Measurements from ENCODE around the gene PCDHGA9.
"Not testable (repeated sequence)": the region's sequence is repeated elsewhere in the genome, so short reads cannot be mapped to it uniquely, and the experiment has no call there.

PCDHGA9 gene

GRCh38 chr5:141388661-141389060 is 13.9 kb upstream of the PCDHGA9 start:
- Histone ChIP-seq H3K9me3 (ENCODE audit: insufficient read depth, low read length) (no peaks in the 10 kb centered on the region), H3K27ac (ENCODE audit: low read length) (no peak overlapping the region)

GRCh38 chr5:141389153-141390042 is 13.2 kb upstream of the PCDHGA9 start:
- H3K79me2 ChIP-seq (ENCODE audit: low read length), result no peaks in the 10 kb centered on the region
- H3K4me3 ChIP-seq (ENCODE audit: low read length), result no peak overlapping the region
- no peak overlapping the region for H3K27ac ChIP-seq (ENCODE audit: low read length)
- no peaks in the 10 kb centered on the region for H3K9me3 ChIP-seq (ENCODE audit: insufficient read depth, low read length)
- H3K4me1 ChIP-seq (ENCODE audit: low read length), result no peaks in the 10 kb centered on the region
- H4K20me1 ChIP-seq (ENCODE audit: insufficient read depth, low read length), result no peaks in the 10 kb centered on the region
- H3K27me3 ChIP-seq (ENCODE audit: low read depth, low read length), result no peaks in the 10 kb centered on the region
- TF ChIP-seq EZH2phosphoT487 (IDR thresholded peaks at IDR 0.05; ENCODE audit: low read depth), result no peak
- TF ChIP-seq CTCF (IDR thresholded peaks at IDR 0.05; ENCODE audit: low read depth, low read length), result no peak
- H3K4me2 ChIP-seq (ENCODE audit: low read length), result no peak overlapping the region
- H2AFZ ChIP-seq (ENCODE audit: low read depth, low read length), result no peak overlapping the region
- no peaks in the 10 kb centered on the region for H3K36me3 ChIP-seq (replicated peaks; ENCODE audit: low read depth, low read length)
- no peak overlapping the region for H3K9ac ChIP-seq (ENCODE audit: low read length)

More at GRCh38 chr5:141388661-141389060, 13.9 kb upstream of the PCDHGA9 start:
- TF ChIP-seq CTCF (IDR thresholded peaks at IDR 0.05; ENCODE audit: low read depth, low read length) (no peak), EZH2phosphoT487 (IDR thresholded peaks at IDR 0.05; ENCODE audit: low read depth) (no peak)
- Histone ChIP-seq H3K4me3 (ENCODE audit: low read length) (no peak overlapping the region), H3K9ac (ENCODE audit: low read length) (no peak overlapping the region), H3K79me2 (ENCODE audit: low read length) (no peaks in the 10 kb centered on the region), H4K20me1 (ENCODE audit: insufficient read depth, low read length) (no peaks in the 10 kb centered on the region), H3K36me3 (replicated peaks; ENCODE audit: low read depth, low read length) (no peaks in the 10 kb centered on the region), H3K27me3 (ENCODE audit: low read depth, low read length) (no peaks in the 10 kb centered on the region), H2AFZ (ENCODE audit: low read depth, low read length) (no peak overlapping the region), H3K4me2 (ENCODE audit: low read length) (no peak overlapping the region), H3K4me1 (ENCODE audit: low read length) (no peaks in the 10 kb centered on the region)

GRCh38 chr5:141392429-141393198 is 10.0 kb upstream of the PCDHGA9 start, which contains the start of gene PCDHGA8:
PCDHGA8 (plus strand) TSS chr5:141392633; CDS start chr5:141392814, 181 bp downstream.
- Histone ChIP-seq H3K79me2 (ENCODE audit: low read length) (no peaks in the 10 kb centered on the region), H3K9ac (ENCODE audit: low read length) (no peak within 1 kb of the TSS), H3K4me2 (ENCODE audit: low read length) (no peak within 1 kb of the TSS), H3K36me3 (replicated peaks; ENCODE audit: low read depth, low read length) (no peaks in the 10 kb centered on the region), H3K4me1 (ENCODE audit: low read length) (no peaks in the 10 kb centered on the region), H4K20me1 (ENCODE audit: insufficient read depth, low read length) (no peaks in the 10 kb centered on the region), H3K4me3 (ENCODE audit: low read length) (no peak within 1 kb of the TSS), H3K9me3 (ENCODE audit: insufficient read depth, low read length) (no peaks in the 10 kb centered on the region), H3K27ac (ENCODE audit: low read length) (no peak within 1 kb of the TSS), H2AFZ (ENCODE audit: low read depth, low read length) (no peak within 1 kb of the TSS), H3K27me3 (ENCODE audit: low read depth, low read length) (no peaks in the 10 kb centered on the region)
- no peak for TF ChIP-seq EZH2phosphoT487 (IDR thresholded peaks at IDR 0.05; ENCODE audit: low read depth)
- no peak for TF ChIP-seq CTCF (IDR thresholded peaks at IDR 0.05; ENCODE audit: low read depth, low read length)

GRCh38 chr5:141393267-141393666 is 9.3 kb upstream of the PCDHGA9 start:
- Histone ChIP-seq H3K79me2 (ENCODE audit: low read length) (no peaks in the 10 kb centered on the region), H3K9me3 (ENCODE audit: insufficient read depth, low read length) (no peaks in the 10 kb centered on the region), H3K27ac (ENCODE audit: low read length) (no peak overlapping the region), H3K4me1 (ENCODE audit: low read length) (no peaks in the 10 kb centered on the region), H3K9ac (ENCODE audit: low read length) (no peak overlapping the region), H3K27me3 (ENCODE audit: low read depth, low read length) (no peaks in the 10 kb centered on the region), H3K36me3 (replicated peaks; ENCODE audit: low read depth, low read length) (no peaks in the 10 kb centered on the region), H2AFZ (ENCODE audit: low read depth, low read length) (no peak overlapping the region), H3K4me3 (ENCODE audit: low read length) (no peak overlapping the region), H3K4me2 (ENCODE audit: low read length) (no peak overlapping the region), H4K20me1 (ENCODE audit: insufficient read depth, low read length) (no peaks in the 10 kb centered on the region)
- TF ChIP-seq EZH2phosphoT487 (IDR thresholded peaks at IDR 0.05; ENCODE audit: low read depth) (no peak), CTCF (IDR thresholded peaks at IDR 0.05; ENCODE audit: low read depth, low read length) (no peak)

GRCh38 chr5:141394401-141395187 is 8.0 kb upstream of the PCDHGA9 start:
- not testable (repeated sequence) for H2AFZ ChIP-seq (ENCODE audit: low read depth, low read length); H3K27me3 ChIP-seq (ENCODE audit: low read depth, low read length); H3K4me3 ChIP-seq (ENCODE audit: low read length); H3K4me1 ChIP-seq (ENCODE audit: low read length); H3K9ac ChIP-seq (ENCODE audit: low read length); H3K9me3 ChIP-seq (ENCODE audit: insufficient read depth, low read length); H3K27ac ChIP-seq (ENCODE audit: low read length); H4K20me1 ChIP-seq (ENCODE audit: insufficient read depth, low read length); H3K36me3 ChIP-seq (replicated peaks; ENCODE audit: low read depth, low read length); H3K4me2 ChIP-seq (ENCODE audit: low read length); H3K79me2 ChIP-seq (ENCODE audit: low read length)

Data from OCI-LY3 (cell line).